PC-9 (cell line): ENCODE results near the gene MUC13. TPM values are rescaled to one million over a fixed set of nuclear protein-coding genes. Genes with fewer than 3 reads are reported as not detected.

Experiments used
- BruUV-seq: library from RNA; stranded (reverse); fragments of 400-500 nt; replicated peaks from 2 replicates; lab custom pipeline; 2021; lab: Mats Ljungman, UMichigan
- CTCF ChIA-PET: fragments of 300-600 bp; sonication (Branson Sonifier 250); formaldehyde crosslinking; loops from one replicate; lab custom pipeline; 2022; ENCODE audit warnings: antibody characterized with exemption; lab: Charles Lee
- POLR2A ChIA-PET: fragments of 300-600 bp; sonication (Branson Sonifier 250); formaldehyde crosslinking; loops from one replicate; lab custom pipeline; 2022; ENCODE audit warnings: antibody characterized with exemption; ENCODE audit not compliant: unreplicated experiment; lab: Charles Lee
- DNase-seq, 2 experiments: peaks; one replicate each; pipeline versions ENCODE4 v3.0.0 to v3.0.0-alpha.2; 2015 to 2022; ENCODE audit warnings: mixed read lengths in 1 of 2
- H2AFZ ChIP-seq: fragments of 200-600 bp; sonication (generic); 2 replicates; pipeline ENCODE4 v1.8.1; 2017; ENCODE audit warnings: antibody characterized with exemption
- H3F3A ChIP-seq: fragments of 200-600 bp; sonication (generic); 2 replicates; pipeline ENCODE4 v1.8.1; 2017; ENCODE audit warnings: antibody characterized with exemption, mild to moderate bottlenecking, low read depth; ENCODE audit not compliant: insufficient read depth
- H3K27ac ChIP-seq: fragments of 200-600 bp; sonication (generic); 2 replicates; pipeline ENCODE4 v1.6.1; 2016; ENCODE audit warnings: mixed run types
- H3K27me3 ChIP-seq: fragments of 200-600 bp; sonication (generic); 2 replicates; pipeline ENCODE4 v1.6.1; 2016; ENCODE audit warnings: low read depth, mixed run types; ENCODE audit not compliant: insufficient read depth
- H3K36me3 ChIP-seq: fragments of 200-600 bp; sonication (generic); 2 replicates; pipeline ENCODE4 v1.6.1; 2016; ENCODE audit warnings: low read depth, mixed run types
- H3K4me1 ChIP-seq: fragments of 200-600 bp; sonication (generic); replicated peaks from 2 replicates; pipeline ENCODE4 v1.6.1; 2016; ENCODE audit warnings: mixed run types; ENCODE audit not compliant: insufficient read depth
- H3K4me2 ChIP-seq: fragments of 200-600 bp; sonication (generic); 2 replicates; pipeline ENCODE4 v1.6.1; 2017; ENCODE audit warnings: mixed run types
- H3K4me3 ChIP-seq: fragments of 200-600 bp; sonication (generic); 2 replicates; pipeline ENCODE4 v1.6.1; 2016; ENCODE audit warnings: mixed run types
- H3K79me2 ChIP-seq: fragments of 200-600 bp; sonication (generic); 2 replicates; pipeline ENCODE4 v1.6.1; 2017; ENCODE audit warnings: low read depth, mixed run types
- H3K9me2 ChIP-seq: fragments of 200-600 bp; sonication (generic); 2 replicates; pipeline ENCODE4 v1.8.1; 2017; ENCODE audit warnings: mild to moderate bottlenecking; ENCODE audit not compliant: insufficient read depth
- H3K9me3 ChIP-seq: fragments of 200-600 bp; sonication (generic); 2 replicates; pipeline ENCODE4 v1.8.1; 2016; ENCODE audit warnings: low read depth; ENCODE audit not compliant: insufficient read depth
- H4K20me1 ChIP-seq: fragments of 200-600 bp; sonication (generic); 2 replicates; pipeline ENCODE4 v1.8.1; 2017; ENCODE audit not compliant: insufficient read depth
- CTCF ChIP-seq: fragments of 200-600 bp; sonication (generic); conservative IDR thresholded peaks from 2 replicates; pipeline ENCODE4 v1.6.1; 2017; ENCODE audit warnings: mixed run types, antibody characterized with exemption, mild to moderate bottlenecking, moderate library complexity
- EZH2 ChIP-seq: fragments of 200-600 bp; sonication (generic); IDR thresholded peaks from 2 replicates; pipeline ENCODE4 v1.8.0; 2017; ENCODE audit warnings: antibody characterized with exemption, low read depth
- intact Hi-C: fragments of 100-400 bp; cut with micrococcal nuclease; formaldehyde crosslinking; loops from one replicate; pipeline ENCODE4 v1.10.0; 2022; ENCODE audit not compliant: unreplicated experiment
- total RNA-seq: library from RNA; stranded (reverse); gene quantifications from 2 replicates; pipeline ENCODE4 v1.2.3, GENCODE V29; 2021

MUC13 gene
- total RNA-seq, 1 experiment from 2014 or later, result not detected

GRCh38 chr3:124969190-124969589, 34.6 kb upstream of the MUC13 start:
- ChIA-PET POLR2A (interaction anchor here (0.7 kb wide), 1 partner anchor 505 kb away, joined by 6 read pairs; no protein-coding TSS in a partner anchor), CTCF (no interaction called here)
- Histone ChIP-seq H3K9me2 (no peaks in the 10 kb centered on the region), H3F3A (no peaks in the 10 kb centered on the region), H3K27me3 (no peaks in the 10 kb centered on the region), H3K27ac (no peak overlapping the region), H3K4me3 (no peak overlapping the region), H3K36me3 (no peaks in the 10 kb centered on the region), H4K20me1 (no peaks in the 10 kb centered on the region), H3K4me1 (no peaks in the 10 kb centered on the region; the same call in 1 of the 2 replicates), H3K9me3 (no peaks in the 10 kb centered on the region), H2AFZ (no peak overlapping the region), H3K4me2 (no peak overlapping the region), H3K79me2 (no peaks in the 10 kb centered on the region)
- BruUV-seq, result no TSS peak
- no peak for DNase-seq
- intact Hi-C loops, result no loop called here
- TF ChIP-seq EZH2, result no peak
- TF ChIP-seq CTCF, result no peak

- TF ChIP-seq EZH2 (no peak), CTCF (no peak)
- intact Hi-C loops, result no loop called here
These were observed 33.4 kb upstream of the MUC13 start for GRCh38 chr3:124967964-124968363.

GRCh38 chr3:124966521-124967445, 32.2 kb upstream of the MUC13 start:
- H3K9me3 ChIP-seq, result no peaks in the 10 kb centered on the region
- CTCF ChIA-PET, result no interaction called here
- no peak for DNase-seq
- no peaks in the 10 kb centered on the region for H3K79me2 ChIP-seq
- no peaks in the 10 kb centered on the region for H3K27me3 ChIP-seq
- H3K4me3 ChIP-seq, result no peak overlapping the region
- no peaks in the 10 kb centered on the region for H3F3A ChIP-seq
- intact Hi-C loops, result no loop called here
- POLR2A ChIA-PET, result no interaction called here
- BruUV-seq, result no TSS peak
- H3K4me2 ChIP-seq, result no peak overlapping the region
- H2AFZ ChIP-seq, result no peak overlapping the region
- TF ChIP-seq EZH2, result no peak
- no peak for TF ChIP-seq CTCF
- no peaks in the 10 kb centered on the region; the same call in 1 of the 2 replicates for H3K4me1 ChIP-seq
- H4K20me1 ChIP-seq, result no peaks in the 10 kb centered on the region
- H3K36me3 ChIP-seq, result no peaks in the 10 kb centered on the region
- no peak overlapping the region for H3K27ac ChIP-seq
- H3K9me2 ChIP-seq, result no peaks in the 10 kb centered on the region

More at GRCh38 chr3:124967964-124968363, 33.4 kb upstream of the MUC13 start:
- Histone ChIP-seq H3K4me1 (no peaks in the 10 kb centered on the region; the same call in 1 of the 2 replicates), H2AFZ (no peak overlapping the region), H4K20me1 (no peaks in the 10 kb centered on the region), H3K27me3 (no peaks in the 10 kb centered on the region), H3F3A (no peaks in the 10 kb centered on the region), H3K4me2 (no peak overlapping the region), H3K4me3 (no peak overlapping the region), H3K9me2 (no peaks in the 10 kb centered on the region), H3K79me2 (no peaks in the 10 kb centered on the region), H3K9me3 (no peaks in the 10 kb centered on the region), H3K36me3 (no peaks in the 10 kb centered on the region), H3K27ac (no peak overlapping the region)
- ChIA-PET POLR2A (no interaction called here), CTCF (no interaction called here)
- BruUV-seq, result no TSS peak
- DNase-seq, result no peak
